Measurements from ENCODE around the gene SMPDL3A. TPM values are rescaled to one million over a fixed set of nuclear protein-coding genes. Genes with fewer than 3 reads are reported as not detected.

Gene SMPDL3A
- total RNA-seq, 4 donors from 2014 or later, result 8.6 to 14.0 (median 10.5) TPM

DNA sequence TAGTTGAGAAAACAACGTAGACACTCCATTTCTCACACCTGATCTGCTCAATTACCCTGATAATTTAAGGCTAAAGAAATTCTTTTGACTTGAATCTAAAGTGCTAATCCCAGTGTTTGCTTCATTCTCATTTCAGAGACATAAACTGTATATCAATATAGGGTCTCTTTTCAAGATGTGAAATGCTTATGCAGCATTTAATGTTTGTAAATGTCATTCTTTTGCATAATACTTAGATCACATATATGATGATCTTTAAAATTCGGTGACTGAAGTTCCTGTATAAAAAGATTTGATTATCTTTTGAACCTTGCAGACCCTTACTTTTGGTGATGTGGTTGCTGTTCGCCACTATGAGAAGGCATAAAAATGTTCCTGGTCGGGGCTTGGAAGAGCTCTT lies 5.7 kb upstream of the SMPDL3A start:
- Histone ChIP-seq H3K4me3 (no peak overlapping the region), H3K27ac (no peak overlapping the region), H3K27me3 (no peaks in the 10 kb centered on the region), H3K36me3 (no peaks in the 10 kb centered on the region), H3K9me3 (no peaks in the 10 kb centered on the region), H3K4me1 (peaks cover 0 to 6% (median 2%) of the 10 kb centered on the region in 4 donors)
- DNase-seq (ENCODE audit: low spot score in 2 of 2), result no peak
- TF ChIP-seq POLR2A (IDR thresholded peaks at IDR 0.05) (no peak), EP300 (IDR thresholded peaks at IDR 0.05) (no peak)
- TF ChIP-seq, protein P1, sequence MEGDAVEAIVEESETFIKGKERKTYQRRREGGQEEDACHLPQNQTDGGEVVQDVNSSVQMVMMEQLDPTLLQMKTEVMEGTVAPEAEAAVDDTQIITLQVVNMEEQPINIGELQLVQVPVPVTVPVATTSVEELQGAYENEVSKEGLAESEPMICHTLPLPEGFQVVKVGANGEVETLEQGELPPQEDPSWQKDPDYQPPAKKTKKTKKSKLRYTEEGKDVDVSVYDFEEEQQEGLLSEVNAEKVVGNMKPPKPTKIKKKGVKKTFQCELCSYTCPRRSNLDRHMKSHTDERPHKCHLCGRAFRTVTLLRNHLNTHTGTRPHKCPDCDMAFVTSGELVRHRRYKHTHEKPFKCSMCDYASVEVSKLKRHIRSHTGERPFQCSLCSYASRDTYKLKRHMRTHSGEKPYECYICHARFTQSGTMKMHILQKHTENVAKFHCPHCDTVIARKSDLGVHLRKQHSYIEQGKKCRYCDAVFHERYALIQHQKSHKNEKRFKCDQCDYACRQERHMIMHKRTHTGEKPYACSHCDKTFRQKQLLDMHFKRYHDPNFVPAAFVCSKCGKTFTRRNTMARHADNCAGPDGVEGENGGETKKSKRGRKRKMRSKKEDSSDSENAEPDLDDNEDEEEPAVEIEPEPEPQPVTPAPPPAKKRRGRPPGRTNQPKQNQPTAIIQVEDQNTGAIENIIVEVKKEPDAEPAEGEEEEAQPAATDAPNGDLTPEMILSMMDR (IDR thresholded peaks at IDR 0.05), result no peak
- WGBS, 2 donors, result 82 to 84% methylated on average over 4 of the region's 4 CpGs

DNA sequence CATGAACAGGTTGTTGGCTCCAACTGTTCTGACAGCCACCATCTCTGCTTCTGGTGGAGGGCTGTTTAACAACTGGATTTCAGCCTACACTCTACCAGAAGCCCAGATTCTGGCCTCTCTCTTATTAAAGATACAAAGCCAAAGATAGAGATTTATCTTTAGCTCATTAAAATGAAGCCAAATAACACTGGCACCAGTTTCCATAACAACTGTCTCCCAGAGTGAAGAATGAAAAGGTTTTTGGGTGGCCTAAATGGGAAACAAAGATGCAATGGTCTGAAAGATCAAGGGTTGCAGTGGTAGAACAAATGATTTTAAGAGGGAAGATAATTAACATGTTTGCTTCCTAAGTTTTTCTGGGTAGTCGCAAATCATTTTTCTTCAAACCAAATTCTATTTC lies 3.2 kb upstream of the SMPDL3A start:
- Histone ChIP-seq H3K36me3 (no peaks in the 10 kb centered on the region), H3K27ac (no peak overlapping the region), H3K9me3 (no peaks in the 10 kb centered on the region), H3K4me3 (no peak overlapping the region), H3K4me1 (peaks cover 0 to 14% (median 10%) of the 10 kb centered on the region in 4 donors), H3K27me3 (no peaks in the 10 kb centered on the region)
- TF ChIP-seq EP300 (IDR thresholded peaks at IDR 0.05), result no peak
- TF ChIP-seq, protein P1 (IDR thresholded peaks at IDR 0.05), result no peak
- no peak for TF ChIP-seq POLR2A (IDR thresholded peaks at IDR 0.05)
- DNase-seq (ENCODE audit: low spot score in 2 of 2), result no peak
- WGBS, 2 donors, result 84 to 87% methylated on average over 1 of the region's 1 CpG

DNA sequence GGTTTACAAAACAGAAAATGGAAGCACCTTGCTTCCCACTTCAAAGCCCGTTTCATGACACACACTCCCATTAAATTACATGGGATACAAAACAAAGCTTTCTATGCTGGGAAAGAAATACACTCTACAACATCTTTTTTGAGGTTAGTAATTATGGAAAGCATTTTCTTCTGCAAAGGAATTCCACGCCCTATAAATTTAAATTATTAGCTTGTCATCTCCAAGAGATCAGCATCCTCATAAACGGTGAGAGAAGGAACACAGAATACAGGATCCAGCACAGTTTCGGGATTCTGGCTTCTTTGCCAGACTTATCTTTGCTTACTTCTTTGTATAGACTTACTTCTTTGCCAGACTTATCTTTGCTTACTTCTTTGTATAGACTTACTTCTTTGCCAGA lies 1.3 kb upstream of the SMPDL3A start:
- 83% methylated on average over 4 of the region's 4 CpGs for WGBS, 2 donors
- H3K4me1 ChIP-seq, result peaks cover 0 to 19% (median 12%) of the 10 kb centered on the region in 4 donors
- no peaks in the 10 kb centered on the region for H3K36me3 ChIP-seq
- no peak overlapping the region for H3K27ac ChIP-seq
- H3K9me3 ChIP-seq, result no peaks in the 10 kb centered on the region
- TF ChIP-seq EP300 (IDR thresholded peaks at IDR 0.05), result no peak
- TF ChIP-seq, protein P1 (IDR thresholded peaks at IDR 0.05), result no peak
- no peak for TF ChIP-seq POLR2A (IDR thresholded peaks at IDR 0.05)
- no peaks in the 10 kb centered on the region for H3K27me3 ChIP-seq
- no peak overlapping the region for H3K4me3 ChIP-seq
- DNase-seq (ENCODE audit: low spot score in 2 of 2), result no peak

DNA sequence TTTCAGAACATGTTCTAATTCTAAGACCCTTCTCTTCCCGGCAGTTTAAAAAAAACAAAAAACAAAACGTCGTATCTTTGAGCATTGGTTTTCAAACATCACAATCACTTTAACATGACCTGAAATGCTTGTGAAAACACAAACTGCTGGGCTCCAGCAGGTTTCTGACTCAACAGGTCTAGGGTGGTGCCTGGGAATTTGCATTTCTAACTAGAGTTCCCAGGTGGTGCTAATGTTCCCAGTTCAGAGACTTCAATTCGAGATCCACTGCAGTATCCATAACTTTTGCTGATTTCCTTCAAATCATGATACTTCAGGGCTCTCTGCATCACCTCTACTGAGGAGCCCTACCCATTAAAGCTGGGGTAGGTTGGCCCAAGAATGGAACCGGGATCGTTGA lies 850 bp upstream of the SMPDL3A start:
- WGBS, 2 donors, result 53 to 72% methylated on average over 6 of the region's 6 CpGs
- Histone ChIP-seq H3K27me3 (no peaks in the 10 kb centered on the region), H3K27ac (peak overlapping the region in 3 of 4 donors; percentile 89 to 98 (median 90)), H3K36me3 (no peaks in the 10 kb centered on the region), H3K4me1 (peaks cover 0 to 19% (median 12%) of the 10 kb centered on the region in 4 donors), H3K4me3 (peak overlapping the region in 2 of 4 donors; percentile 76 to 88), H3K9me3 (no peaks in the 10 kb centered on the region)
- DNase-seq (ENCODE audit: low spot score in 2 of 2), result no peak
- TF ChIP-seq, protein P1 (IDR thresholded peaks at IDR 0.05), result no peak
- TF ChIP-seq EP300 (IDR thresholded peaks at IDR 0.05), result no peak
- TF ChIP-seq POLR2A (IDR thresholded peaks at IDR 0.05), result no peak

DNA sequence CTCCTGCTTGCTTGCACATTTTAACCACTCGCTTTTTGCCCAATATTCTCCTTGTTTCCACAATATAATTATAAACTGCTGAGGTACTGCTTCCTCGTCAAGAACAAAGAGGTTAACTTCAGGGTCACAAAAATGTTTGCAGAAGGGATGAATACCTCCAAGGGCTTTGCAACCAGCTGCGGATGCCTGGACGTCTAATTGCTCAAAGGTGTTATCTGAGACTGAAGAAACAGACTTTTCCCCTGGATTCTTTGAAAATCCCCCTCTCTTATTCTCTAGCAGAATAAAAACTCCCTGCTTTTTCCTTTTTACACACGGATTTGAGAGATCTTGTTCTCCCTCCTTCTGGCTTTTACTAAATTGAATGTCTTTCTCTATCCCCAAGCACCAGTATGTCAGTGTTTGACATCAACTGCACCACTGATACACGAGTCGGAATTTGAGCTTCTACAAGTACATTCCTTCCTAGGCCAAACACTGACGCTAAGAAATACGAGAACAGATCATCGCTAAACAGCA lies 336 bp upstream of the SMPDL3A start:
- Histone ChIP-seq H3K27me3 (no peaks in the 10 kb centered on the region), H3K4me1 (peaks cover 0 to 19% (median 12%) of the 10 kb centered on the region in 4 donors), H3K9me3 (no peaks in the 10 kb centered on the region), H3K4me3 (peak overlapping the region; percentile 51 to 88 (median 64)), H3K36me3 (no peaks in the 10 kb centered on the region), H3K27ac (peak overlapping the region; percentile 78 to 98 (median 90))
- DNase-seq (ENCODE audit: low spot score in 2 of 2), result no peak
- TF ChIP-seq EP300 (IDR thresholded peaks at IDR 0.05) (no peak), POLR2A (IDR thresholded peaks at IDR 0.05) (no peak)
- TF ChIP-seq, protein P1 (IDR thresholded peaks at IDR 0.05), result no peak
- 17 to 18% methylated on average over 10 of the region's 10 CpGs for WGBS, 2 donors
